Measurements from ENCODE around the gene UBE2E2. TPM values are rescaled to one million over a fixed set of nuclear protein-coding genes. Genes with fewer than 3 reads are reported as not detected.
A peak's percentile ranks its signal among the peaks of the same experiment; 100 is the strongest.

Gene UBE2E2
- total and polyA plus RNA-seq, 2 experiments from 2014 or later: 29.0 to 75.4 TPM

DNA sequence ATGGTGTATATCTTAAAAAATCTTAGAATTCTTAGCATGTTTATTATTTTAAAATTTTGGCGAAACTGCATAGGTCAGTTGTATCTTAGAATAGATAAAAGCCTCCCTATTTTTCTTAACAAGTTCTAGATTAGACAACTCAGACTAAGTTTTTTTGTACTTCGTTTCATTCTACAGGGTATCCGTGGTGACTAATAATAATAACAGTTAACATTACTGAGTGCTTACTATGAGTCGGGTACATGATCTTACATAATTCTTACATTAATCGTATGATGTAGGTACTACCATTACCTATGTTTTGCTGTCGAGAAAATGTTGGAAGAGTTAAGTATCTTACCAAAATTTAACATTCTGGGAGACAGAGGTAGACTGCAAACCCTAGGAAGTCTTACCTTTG, 60.7 kb downstream of the UBE2E2 start:
- peaks cover 20% of the 10 kb centered on the region; the same call in 1 of the 2 replicates for H3F3A ChIP-seq (ENCODE audit: insufficient read depth)
- DNase-seq: peak; percentile 47
- H4K20me1 ChIP-seq (ENCODE audit: insufficient read depth): no peaks in the 10 kb centered on the region
- TF ChIP-seq EZH2phosphoT487 (IDR thresholded peaks at IDR 0.05; ENCODE audit: insufficient read depth, low read depth) (no peak), EZH2 (IDR thresholded peaks at IDR 0.05; ENCODE audit: insufficient read depth, poor library complexity, severe bottlenecking) (no peak)
- H3K4me2 ChIP-seq (ENCODE audit: unreplicated experiment): peak overlapping the region; percentile 47
- 40 to 45% methylated on average over 6 of the region's 6 CpGs for WGBS, 2 experiments (ENCODE audit: low coverage in 1 of 2, low lambda C conversion rate in 2 of 2, missing lambda C conversion rate in 2 of 2)
- H3K9me2 ChIP-seq (ENCODE audit: insufficient read depth): no peaks in the 10 kb centered on the region
- no peaks in the 10 kb centered on the region for H3K27me3 ChIP-seq (replicated peaks; ENCODE audit: insufficient read depth)
- H3K9me3 ChIP-seq (ENCODE audit: low read depth): no peaks in the 10 kb centered on the region
- H3K36me3 ChIP-seq (ENCODE audit: low read depth): no peaks in the 10 kb centered on the region
- peaks cover 48% of the 10 kb centered on the region for H3K79me2 ChIP-seq (ENCODE audit: insufficient read depth)
- in situ Hi-C loops (cut with MboI): no loop called here
- H2AFZ ChIP-seq: no peak overlapping the region
- no peak overlapping the region for H3K9ac ChIP-seq
- H3K27ac ChIP-seq: peak overlapping the region; percentile 62
- H3K4me3 ChIP-seq: no peak overlapping the region
- peaks cover 18% of the 10 kb centered on the region for H3K4me1 ChIP-seq (ENCODE audit: insufficient read depth)

DNA sequence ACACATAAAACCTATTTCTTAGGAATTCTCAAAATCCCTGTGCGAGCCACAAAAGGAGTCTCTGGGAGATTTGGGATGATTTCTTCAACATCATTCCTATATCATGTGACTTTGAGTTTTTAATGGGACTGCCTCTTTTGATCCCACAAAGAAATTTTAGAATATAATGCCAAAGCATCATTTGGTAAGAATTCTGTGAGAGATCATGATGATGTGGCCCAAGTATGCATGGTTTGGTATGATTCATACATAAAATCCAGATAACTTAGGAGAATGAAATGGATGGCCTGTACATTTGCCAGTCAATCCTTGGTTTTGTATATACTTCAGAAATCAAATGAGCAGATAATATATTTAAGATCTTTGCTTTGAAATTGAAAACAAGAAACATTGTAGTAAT, 61.3 kb downstream of the UBE2E2 start:
- Histone ChIP-seq H3K36me3 (ENCODE audit: low read depth) (no peaks in the 10 kb centered on the region), H3K27ac (peak overlapping the region; percentile 62), H3K27me3 (replicated peaks; ENCODE audit: insufficient read depth) (no peaks in the 10 kb centered on the region), H3K4me1 (ENCODE audit: insufficient read depth) (peaks cover 18% of the 10 kb centered on the region), H3K4me2 (ENCODE audit: unreplicated experiment) (peak overlapping the region; percentile 47), H4K20me1 (ENCODE audit: insufficient read depth) (no peaks in the 10 kb centered on the region), H3F3A (ENCODE audit: insufficient read depth) (peaks cover 20% of the 10 kb centered on the region; the same call in 1 of the 2 replicates), H3K9ac (no peak overlapping the region), H2AFZ (no peak overlapping the region), H3K79me2 (ENCODE audit: insufficient read depth) (peaks cover 42% of the 10 kb centered on the region), H3K4me3 (no peak overlapping the region), H3K9me2 (ENCODE audit: insufficient read depth) (no peaks in the 10 kb centered on the region), H3K9me3 (ENCODE audit: low read depth) (no peaks in the 10 kb centered on the region)
- in situ Hi-C loops (cut with MboI): no loop called here
- TF ChIP-seq EZH2phosphoT487 (IDR thresholded peaks at IDR 0.05; ENCODE audit: insufficient read depth, low read depth) (no peak), EZH2 (IDR thresholded peaks at IDR 0.05; ENCODE audit: insufficient read depth, poor library complexity, severe bottlenecking) (no peak)
- peak; percentile 71 for DNase-seq
- 97 to 100% methylated on average over 1 of the region's 1 CpG for WGBS, 2 experiments (ENCODE audit: low coverage in 1 of 2, low lambda C conversion rate in 2 of 2, missing lambda C conversion rate in 2 of 2)

DNA sequence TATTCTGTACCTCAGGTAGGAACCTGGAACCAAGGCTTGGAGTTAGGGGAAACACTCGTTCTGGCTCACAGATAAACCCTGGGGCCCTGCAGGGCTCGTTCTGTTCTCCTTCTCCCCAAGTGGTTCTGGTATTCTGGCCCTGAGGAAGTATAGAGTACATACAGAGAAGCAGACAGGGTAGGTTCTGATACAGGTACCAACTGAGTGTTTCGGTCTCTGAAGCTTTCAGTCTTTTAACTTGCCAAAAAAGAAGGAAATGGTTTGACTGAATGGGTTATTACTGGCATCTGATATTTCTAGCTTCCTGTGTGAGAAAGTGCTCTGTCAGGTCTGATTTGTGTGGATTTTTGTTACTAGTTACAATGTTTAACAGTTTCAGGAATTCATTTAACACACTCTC, 67.3 kb downstream of the UBE2E2 start:
- Histone ChIP-seq H3K4me2 (ENCODE audit: unreplicated experiment) (no peak overlapping the region), H3K27me3 (replicated peaks; ENCODE audit: insufficient read depth) (no peaks in the 10 kb centered on the region), H3K9me3 (ENCODE audit: low read depth) (no peaks in the 10 kb centered on the region), H3K4me1 (ENCODE audit: insufficient read depth) (peaks cover 5% of the 10 kb centered on the region; the same call in 1 of the 2 replicates), H2AFZ (no peak overlapping the region), H3K9ac (no peak overlapping the region), H3K27ac (no peak overlapping the region), H3K9me2 (ENCODE audit: insufficient read depth) (no peaks in the 10 kb centered on the region), H3K4me3 (no peak overlapping the region), H3K79me2 (ENCODE audit: insufficient read depth) (peaks cover 9% of the 10 kb centered on the region; the same call in 1 of the 2 replicates), H4K20me1 (ENCODE audit: insufficient read depth) (no peaks in the 10 kb centered on the region), H3F3A (ENCODE audit: insufficient read depth) (no peaks in the 10 kb centered on the region), H3K36me3 (ENCODE audit: low read depth) (no peaks in the 10 kb centered on the region)
- in situ Hi-C loops (cut with MboI): no loop called here
- DNase-seq: no peak
- TF ChIP-seq EZH2phosphoT487 (IDR thresholded peaks at IDR 0.05; ENCODE audit: insufficient read depth, low read depth) (no peak), EZH2 (IDR thresholded peaks at IDR 0.05; ENCODE audit: insufficient read depth, poor library complexity, severe bottlenecking) (no peak)
- WGBS, 2 experiments (ENCODE audit: low coverage in 1 of 2, low lambda C conversion rate in 2 of 2, missing lambda C conversion rate in 2 of 2): 98% methylated on average over 3 of the region's 3 CpGs

DNA sequence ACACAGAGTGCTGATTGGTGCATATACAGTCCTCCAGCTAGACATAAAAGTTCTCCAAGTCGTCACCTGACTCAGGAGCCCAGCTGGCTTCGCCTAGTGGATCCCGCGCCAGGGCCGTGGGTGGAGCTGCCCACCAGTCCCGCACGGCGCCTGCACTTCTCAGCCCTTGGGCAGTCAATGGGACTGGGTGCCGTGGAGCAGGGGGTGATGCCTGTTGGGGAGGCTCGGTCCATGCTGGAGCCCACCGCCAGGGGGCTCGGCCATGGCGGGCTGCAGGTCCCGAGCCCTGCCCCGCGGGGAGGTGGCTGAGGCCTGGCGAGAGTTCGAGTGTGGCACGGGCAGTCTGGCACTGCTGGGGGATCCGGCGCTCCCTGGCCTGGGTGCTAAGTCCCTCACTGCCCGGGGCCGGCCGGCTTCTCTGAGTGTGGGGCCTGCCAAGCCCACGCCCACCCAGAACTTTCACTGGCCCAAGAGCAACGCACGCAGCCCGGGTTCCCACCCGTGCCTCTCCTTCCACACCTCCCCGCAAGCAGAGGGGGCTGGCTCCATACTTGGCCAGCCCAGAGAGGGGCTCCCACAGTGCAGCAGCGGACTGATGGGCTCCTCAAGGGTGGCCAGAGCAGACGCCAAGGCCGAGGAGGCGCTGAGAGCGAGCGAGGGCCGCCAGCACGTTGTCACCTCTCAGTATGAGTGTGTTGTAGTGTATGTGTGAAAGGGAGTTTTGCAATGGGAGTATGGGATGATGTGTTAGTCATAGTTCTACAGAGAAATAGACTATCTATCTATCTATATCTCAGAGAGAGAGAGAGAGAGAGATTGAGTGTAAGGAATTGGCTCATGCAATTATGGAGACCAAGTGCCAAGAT, 69.0 kb downstream of the UBE2E2 start:
- Histone ChIP-seq H3K27me3 (replicated peaks; ENCODE audit: insufficient read depth) (no peaks in the 10 kb centered on the region), H3K4me2 (ENCODE audit: unreplicated experiment) (no peak overlapping the region), H3K4me3 (no peak overlapping the region), H3K9me2 (ENCODE audit: insufficient read depth) (no peaks in the 10 kb centered on the region), H3K4me1 (ENCODE audit: insufficient read depth) (peaks cover 5% of the 10 kb centered on the region; the same call in 1 of the 2 replicates), H3K36me3 (ENCODE audit: low read depth) (no peaks in the 10 kb centered on the region), H3K9ac (no peak overlapping the region), H3K27ac (no peak overlapping the region), H2AFZ (no peak overlapping the region), H3F3A (ENCODE audit: insufficient read depth) (no peaks in the 10 kb centered on the region), H3K79me2 (ENCODE audit: insufficient read depth) (peaks cover 9% of the 10 kb centered on the region; the same call in 1 of the 2 replicates), H4K20me1 (ENCODE audit: insufficient read depth) (no peaks in the 10 kb centered on the region), H3K9me3 (ENCODE audit: low read depth) (no peaks in the 10 kb centered on the region)
- in situ Hi-C loops (cut with MboI): no loop called here
- no peak for DNase-seq
- WGBS, 2 experiments (ENCODE audit: low coverage in 1 of 2, low lambda C conversion rate in 2 of 2, missing lambda C conversion rate in 2 of 2): 95 to 96% methylated on average over 35 to 36 of the region's 38 CpGs
- no peak for TF ChIP-seq EZH2 (IDR thresholded peaks at IDR 0.05; ENCODE audit: insufficient read depth, poor library complexity, severe bottlenecking)
- no peak for TF ChIP-seq EZH2phosphoT487 (IDR thresholded peaks at IDR 0.05; ENCODE audit: insufficient read depth, low read depth)
